ENCODE results near the gene RNU6-8. TPM values are rescaled to one million over a fixed set of nuclear protein-coding genes. Genes with fewer than 3 reads are reported as not detected.

Gene RNU6-8
- total RNA-seq, 1 experiment from 2014 or later, result not detected

- DNase-seq (ENCODE audit: low spot score), result no peak
- in situ Hi-C loops (cut with HindIII; ENCODE audit: low sequenced_read_pairs), result no loop called here
Observed at GRCh38 chr14:32206552-32206951, 3.5 kb upstream of the RNU6-8 start.

DNA sequence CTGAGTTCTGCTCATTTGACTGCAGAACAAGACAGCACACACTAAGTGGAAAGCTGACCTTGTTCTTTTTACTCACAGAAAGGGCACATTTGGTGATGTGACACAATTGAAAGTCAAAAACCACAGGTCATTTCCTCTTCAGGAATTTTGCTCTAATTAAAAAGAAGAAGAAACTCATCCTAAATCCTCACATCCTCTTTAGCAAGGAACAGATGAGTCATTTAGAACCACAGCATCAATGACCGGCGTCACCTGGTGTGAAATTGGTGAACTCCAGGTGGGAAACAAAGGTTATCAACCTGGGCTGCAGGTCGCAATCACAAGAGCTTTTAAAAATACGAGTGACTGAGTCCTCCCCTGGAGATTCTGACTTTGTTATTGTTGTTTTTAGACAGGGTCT is 2.9 kb upstream of the RNU6-8 start:
- DNase-seq (ENCODE audit: low spot score), result no peak
- in situ Hi-C loops (cut with HindIII; ENCODE audit: low sequenced_read_pairs), result no loop called here

DNA sequence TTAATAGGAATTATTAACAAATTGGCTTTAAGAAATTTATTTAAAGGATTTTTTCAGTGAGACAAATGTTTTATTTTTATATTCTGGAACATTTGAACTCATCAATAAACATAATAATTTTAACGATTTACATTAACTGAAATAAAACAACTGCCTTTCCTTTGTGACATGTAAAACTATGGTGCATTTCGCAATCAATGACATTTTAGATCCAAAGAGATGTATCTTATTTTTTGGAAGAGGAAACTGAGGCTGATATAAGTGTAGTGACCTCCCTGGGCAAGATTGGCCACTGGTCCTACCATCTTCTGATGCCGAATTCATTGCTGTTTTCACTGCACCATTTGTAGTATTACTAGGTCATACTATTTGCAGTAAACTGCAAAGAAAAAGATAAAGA is 2.5 kb upstream of the RNU6-8 start:
- DNase-seq (ENCODE audit: low spot score), result no peak
- in situ Hi-C loops (cut with HindIII; ENCODE audit: low sequenced_read_pairs), result no loop called here

DNA sequence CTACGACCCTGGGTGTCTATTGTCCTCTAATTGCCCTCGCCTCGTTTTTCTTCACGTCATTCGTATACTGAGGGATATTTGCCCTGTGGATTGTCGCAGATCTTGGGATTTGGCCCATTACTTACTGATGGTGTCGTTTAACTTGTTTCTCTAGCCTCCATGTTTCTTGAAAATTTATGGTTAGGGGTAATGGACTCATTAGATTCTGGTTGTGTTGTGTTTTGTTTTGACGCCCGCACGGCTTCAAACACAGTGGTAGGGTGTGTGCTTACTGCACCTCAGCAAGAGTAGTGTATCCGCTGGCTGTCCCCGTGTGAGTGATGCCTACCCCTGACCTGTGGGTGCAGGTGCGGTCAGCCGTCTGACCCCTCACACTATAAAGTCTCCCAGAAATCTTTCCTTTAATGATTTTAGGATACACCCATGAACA is 874 bp upstream of the RNU6-8 start:
- in situ Hi-C loops (cut with HindIII; ENCODE audit: low sequenced_read_pairs), result no loop called here
- peak; percentile 70 for DNase-seq (ENCODE audit: low spot score)

- peak; percentile 70 for DNase-seq (ENCODE audit: low spot score)
- in situ Hi-C loops (cut with HindIII; ENCODE audit: low sequenced_read_pairs), result no loop called here
Observed at GRCh38 chr14:32202491-32202997, 525 bp downstream of the RNU6-8 start.

DNA sequence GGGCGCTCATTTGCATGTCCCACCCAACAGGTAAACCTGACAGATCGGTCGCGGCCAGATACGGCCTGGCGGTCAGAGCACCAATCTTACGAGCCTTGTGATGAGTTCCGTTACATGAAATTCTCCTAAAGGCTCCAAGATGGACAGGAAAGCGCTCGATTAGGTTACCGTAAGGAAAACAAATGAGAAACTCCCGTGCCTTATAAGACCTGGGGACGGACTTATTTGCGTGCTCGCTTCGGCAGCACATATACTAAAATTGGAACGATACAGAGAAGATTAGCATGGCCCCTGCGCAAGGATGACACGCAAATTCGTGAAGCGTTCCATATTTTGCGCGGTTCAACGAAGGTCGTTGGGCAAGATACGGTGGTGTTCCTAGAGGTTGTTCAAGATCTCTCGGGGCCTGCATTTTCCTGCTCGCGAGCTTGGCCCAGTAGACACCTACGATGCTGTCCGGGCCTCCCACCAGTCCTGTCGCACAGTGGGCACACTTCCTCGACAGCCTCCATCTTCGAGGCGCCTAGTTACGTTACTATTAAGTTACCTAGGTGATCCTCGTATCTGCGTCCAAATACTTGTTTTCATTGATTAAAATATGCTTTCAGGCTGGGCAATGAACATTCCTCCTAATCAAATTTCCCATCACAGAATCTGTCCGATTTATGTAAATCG is 1.1 kb downstream of the RNU6-8 start, which contains the start of gene RNU6-7:
Gene RNU6-7 (plus strand): TSS at position 230 of the 675 bp plus-strand sequence.
- DNase-seq (ENCODE audit: low spot score), result peak; percentile 80
- in situ Hi-C loops (cut with HindIII; ENCODE audit: low sequenced_read_pairs), result no loop called here

GRCh38 chr14:32201193-32201815 is 1.8 kb downstream of the RNU6-8 start:
- in situ Hi-C loops (cut with HindIII; ENCODE audit: low sequenced_read_pairs), result no loop called here
- peak; percentile 89 for DNase-seq (ENCODE audit: low spot score)

GRCh38 chr14:32200368-32201192 is 2.5 kb downstream of the RNU6-8 start:
- in situ Hi-C loops (cut with HindIII; ENCODE audit: low sequenced_read_pairs), result no loop called here
- peak; percentile 16 for DNase-seq (ENCODE audit: low spot score)

- in situ Hi-C loops (cut with HindIII; ENCODE audit: low sequenced_read_pairs), result no loop called here
- no peak for DNase-seq (ENCODE audit: low spot score)
Observed at GRCh38 chr14:32197919-32198318, 5.2 kb downstream of the RNU6-8 start.

GRCh38 chr14:32195636-32196035 is 7.4 kb downstream of the RNU6-8 start:
- no peak for DNase-seq (ENCODE audit: low spot score)
- in situ Hi-C loops (cut with HindIII; ENCODE audit: low sequenced_read_pairs), result no loop called here

- no peak for DNase-seq (ENCODE audit: low spot score)
- in situ Hi-C loops (cut with HindIII; ENCODE audit: low sequenced_read_pairs), result no loop called here
Observed at GRCh38 chr14:32193532-32193931, 9.5 kb downstream of the RNU6-8 start.

GRCh38 chr14:32192712-32193373 is 10.2 kb downstream of the RNU6-8 start:
- DNase-seq (ENCODE audit: low spot score), result no peak
- in situ Hi-C loops (cut with HindIII; ENCODE audit: low sequenced_read_pairs), result no loop called here

GRCh38 chr14:32190673-32191072 is 12.4 kb downstream of the RNU6-8 start:
- in situ Hi-C loops (cut with HindIII; ENCODE audit: low sequenced_read_pairs), result no loop called here
- no peak for DNase-seq (ENCODE audit: low spot score)

DNA sequence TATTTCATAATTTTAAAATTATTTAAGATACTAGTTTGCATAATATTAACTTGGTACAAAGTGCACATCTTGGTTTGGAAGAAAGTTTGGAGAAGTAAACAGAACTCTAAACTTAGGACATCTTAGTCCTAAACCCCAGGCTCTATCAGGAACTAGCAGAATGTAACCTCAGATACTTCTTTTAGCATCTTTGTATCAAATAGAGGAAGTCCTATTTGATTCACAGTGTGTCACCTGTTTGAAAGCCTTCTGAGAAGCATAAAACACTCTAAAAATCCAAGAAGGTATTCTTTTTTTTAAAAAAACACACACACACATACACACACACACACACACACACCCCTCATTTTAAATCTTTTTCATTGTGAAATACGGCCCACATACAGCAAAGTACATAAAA is 13.3 kb downstream of the RNU6-8 start:
- in situ Hi-C loops (cut with HindIII; ENCODE audit: low sequenced_read_pairs), result no loop called here
- DNase-seq (ENCODE audit: low spot score), result no peak

DNA sequence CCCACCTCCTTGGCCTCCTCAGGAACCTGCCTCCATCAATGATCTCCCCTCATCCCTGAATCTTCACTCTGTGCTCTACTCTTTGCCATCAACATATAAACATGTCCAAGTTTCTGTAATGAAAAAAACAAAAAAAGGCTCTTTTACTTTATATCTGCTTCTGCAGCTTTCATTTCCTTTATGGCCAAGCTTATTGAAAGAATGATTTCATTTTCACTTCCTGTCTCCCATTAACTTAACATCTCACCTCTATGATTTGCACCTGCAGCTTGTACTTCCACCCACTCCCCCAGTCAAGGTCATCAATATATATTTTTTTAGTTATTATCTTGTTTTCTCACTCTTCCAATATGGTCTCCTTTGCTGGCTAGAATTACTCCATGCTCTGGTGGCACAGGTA is 16.8 kb downstream of the RNU6-8 start:
- in situ Hi-C loops (cut with HindIII; ENCODE audit: low sequenced_read_pairs), result no loop called here
- DNase-seq (ENCODE audit: low spot score), result no peak

DNA sequence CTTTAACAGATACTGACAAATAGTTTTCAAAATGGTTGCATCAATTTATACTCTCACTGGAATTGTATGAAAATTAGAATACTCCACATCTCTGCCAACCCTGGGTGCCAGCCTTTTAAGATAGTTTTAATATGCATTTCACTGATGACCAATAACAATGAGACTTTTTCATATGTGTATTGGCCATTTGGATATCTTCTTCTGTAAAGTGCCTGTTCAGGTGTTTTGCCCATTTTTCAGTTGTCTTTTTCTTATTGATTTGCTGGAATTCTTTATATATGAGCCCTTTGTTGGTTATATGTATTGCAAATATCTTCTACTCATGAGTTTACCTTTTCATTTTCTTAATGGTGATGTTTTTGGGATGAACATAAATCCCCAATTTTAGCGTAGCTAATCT is 18.0 kb downstream of the RNU6-8 start:
- DNase-seq (ENCODE audit: low spot score), result no peak
- in situ Hi-C loops (cut with HindIII; ENCODE audit: low sequenced_read_pairs), result no loop called here

- in situ Hi-C loops (cut with HindIII; ENCODE audit: low sequenced_read_pairs), result no loop called here
- no peak for DNase-seq (ENCODE audit: low spot score)
Observed at GRCh38 chr14:32183151-32184058, 19.7 kb downstream of the RNU6-8 start.

DNA sequence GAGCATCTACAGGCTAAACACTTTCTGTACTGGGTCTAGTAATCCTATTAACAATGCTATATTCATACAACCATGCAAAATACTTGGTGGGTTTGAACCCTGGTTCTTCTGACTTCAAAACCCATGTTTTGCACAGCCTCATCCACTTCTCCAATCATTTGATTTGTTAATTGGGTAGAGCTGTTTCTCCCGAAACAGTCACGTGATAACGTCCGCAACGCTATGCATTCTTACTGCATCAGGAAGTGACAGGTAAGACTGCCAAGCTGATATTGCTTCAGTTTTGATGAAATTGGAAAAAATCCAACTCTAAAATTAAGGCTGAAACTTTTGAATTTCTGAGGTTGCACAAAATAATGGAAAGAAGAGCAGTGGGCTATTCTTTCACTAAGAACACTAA is 31.6 kb downstream of the RNU6-8 start:
- DNase-seq (ENCODE audit: low spot score), result no peak
- in situ Hi-C loops (cut with HindIII; ENCODE audit: low sequenced_read_pairs), result no loop called here

DNA sequence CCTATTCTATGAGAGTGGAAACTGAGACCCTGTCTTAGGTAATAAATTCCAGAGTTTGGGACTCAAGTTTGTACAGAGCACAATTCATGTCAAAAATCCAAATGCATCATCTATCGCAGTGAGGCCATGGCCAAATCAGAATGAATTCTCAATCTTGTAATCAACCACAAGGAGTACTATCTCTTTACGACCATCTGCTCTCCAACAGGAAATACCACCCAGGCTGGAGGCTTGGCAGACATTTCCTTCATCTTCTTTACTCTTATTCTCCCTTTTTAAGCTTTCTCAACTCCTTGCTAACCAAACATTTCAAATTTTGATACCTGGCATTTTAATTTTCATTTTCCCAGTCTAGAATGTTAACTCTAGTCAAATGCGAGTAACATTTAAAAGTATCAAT is 33.9 kb downstream of the RNU6-8 start:
- no peak for DNase-seq (ENCODE audit: low spot score)
- in situ Hi-C loops (cut with HindIII; ENCODE audit: low sequenced_read_pairs), result no loop called here
